Trophoblast cell (in vitro differentiated cells and primary cell): ENCODE data around the gene TMC3.

Experiments used
- DNase-seq, 2 donors: peaks; one replicate each; pipeline ENCODE4 v3.0.0-alpha.2; 2016
- H2AFZ ChIP-seq: 2 replicates; pipeline ENCODE4 v1.6.1; 2013; ENCODE audit warnings: low read length, moderate library complexity, mild to moderate bottlenecking; ENCODE audit not compliant: insufficient read depth, poor library complexity
- H2AK5ac ChIP-seq: 2 replicates; pipeline ENCODE4 v1.6.1; 2013; ENCODE audit warnings: mild to moderate bottlenecking, low read length
- H2BK120ac ChIP-seq: 2 replicates; pipeline ENCODE4 v1.6.1; 2013; ENCODE audit warnings: low read length, mild to moderate bottlenecking, moderate library complexity; ENCODE audit not compliant: insufficient read depth, poor library complexity
- H2BK12ac ChIP-seq: 2 replicates; pipeline ENCODE4 v1.6.1; 2013; ENCODE audit warnings: mild to moderate bottlenecking, low read length, moderate library complexity
- H2BK5ac ChIP-seq: 2 replicates; pipeline ENCODE4 v1.6.1; 2013; ENCODE audit warnings: low read length, low read depth, moderate library complexity, mild to moderate bottlenecking; ENCODE audit not compliant: poor library complexity
- H3K14ac ChIP-seq: 2 replicates; pipeline ENCODE4 v1.6.1; 2013; ENCODE audit warnings: mild to moderate bottlenecking, low read length
- H3K18ac ChIP-seq: 2 replicates; pipeline ENCODE4 v1.6.1; 2013; ENCODE audit warnings: mild to moderate bottlenecking, low read length
- H3K23ac ChIP-seq: 2 replicates; pipeline ENCODE4 v1.6.1; 2013; ENCODE audit warnings: low read length
- H3K27ac ChIP-seq: 2 replicates; pipeline ENCODE4 v1.5.1; 2013; ENCODE audit warnings: low read depth, mild to moderate bottlenecking, inconsistent platforms, low read length, moderate library complexity
- H3K27me3 ChIP-seq: 2 replicates; pipeline ENCODE4 v1.6.1; 2013; ENCODE audit warnings: inconsistent platforms, mild to moderate bottlenecking, low read length, moderate library complexity; ENCODE audit not compliant: insufficient read depth
- H3K36me3 ChIP-seq, 2 experiments: 1 replicate in 1 of 2; 2 replicates in 1 of 2; pipeline ENCODE4 v1.6.1; 2013; ENCODE audit warnings: low read length in 2 of 2, mild to moderate bottlenecking in 2 of 2, moderate library complexity in 1 of 2; ENCODE audit not compliant: insufficient read depth in 2 of 2, control insufficient read depth in 1 of 2
- H3K4ac ChIP-seq: 2 replicates; pipeline ENCODE4 v1.6.1; 2013; ENCODE audit warnings: low read depth, mild to moderate bottlenecking, low read length, moderate library complexity
- H3K4me1 ChIP-seq, 2 experiments: 1 replicate in 1 of 2; 2 replicates in 1 of 2; pipeline ENCODE4 v1.6.1; 2013; ENCODE audit warnings: low read length in 2 of 2, mild to moderate bottlenecking in 2 of 2, moderate library complexity in 1 of 2; ENCODE audit not compliant: insufficient read depth in 2 of 2, control insufficient read depth in 1 of 2
- H3K4me2 ChIP-seq: 2 replicates; pipeline ENCODE4 v1.6.1; 2013; ENCODE audit warnings: inconsistent platforms, mild to moderate bottlenecking, low read length, moderate library complexity
- H3K4me3 ChIP-seq: 2 replicates; pipeline ENCODE4 v1.5.1; 2013; ENCODE audit warnings: mild to moderate bottlenecking, low read depth, low read length, inconsistent platforms
- H3K79me1 ChIP-seq: one replicate; pipeline ENCODE4 v1.6.1; 2013; ENCODE audit warnings: low read length
- H3K79me2 ChIP-seq: 2 replicates; pipeline ENCODE4 v1.6.1; 2013; ENCODE audit warnings: low read length, mild to moderate bottlenecking; ENCODE audit not compliant: control insufficient read depth, insufficient read depth, poor library complexity
- H3K9ac ChIP-seq: 2 replicates; pipeline ENCODE4 v1.6.1; 2013; ENCODE audit warnings: mild to moderate bottlenecking, low read length
- H3K9me3 ChIP-seq: 2 replicates; pipeline ENCODE4 v1.6.1; 2013; ENCODE audit warnings: low read depth, mild to moderate bottlenecking, control low read depth, inconsistent platforms, low read length; ENCODE audit not compliant: insufficient read depth
- H4K12ac ChIP-seq: 2 replicates; pipeline ENCODE4 v1.6.1; 2013; ENCODE audit warnings: low read depth, mild to moderate bottlenecking, low read length, moderate library complexity
- H4K8ac ChIP-seq: 2 replicates; pipeline ENCODE4 v1.6.1; 2013; ENCODE audit warnings: low read depth, mild to moderate bottlenecking, low read length, moderate library complexity
- H4K91ac ChIP-seq: one replicate; pipeline ENCODE4 v1.6.1; 2013; ENCODE audit warnings: low read depth, mild to moderate bottlenecking, low read length, moderate library complexity
- WGBS: extraction: QIAGEN DNeasy Blood & Tissue Kit; methylation state at CpG from one replicate; pipeline ENCODE4 v1.1.7; 2013; ENCODE audit warnings: missing lambda C conversion rate; ENCODE audit not compliant: insufficient read length, insufficient coverage; ENCODE audit errors: extremely low coverage; 5-methylcytosine and 5-hydroxymethylcytosine counted together

Gene TMC3

GRCh38 chr15:81360491-81360890 is 13.5 kb downstream of the TMC3 start:
- Histone ChIP-seq H3K23ac (peak overlapping the region; percentile 63), H3K36me3 (no peaks in the 10 kb centered on the region), H3K9me3 (peaks cover 2% of the 10 kb centered on the region), H2BK5ac (no peak overlapping the region), H3K9ac (no peak overlapping the region), H2BK12ac (no peak overlapping the region), H3K14ac (no peak overlapping the region), H3K4me1 (no peaks in the 10 kb centered on the region), H2AFZ (no peak overlapping the region), H4K91ac (no peak overlapping the region), H3K27me3 (no peaks in the 10 kb centered on the region), H3K4me3 (no peak overlapping the region), H3K4me2 (no peak overlapping the region), H3K18ac (no peak overlapping the region), H2AK5ac (no peak overlapping the region), H3K4ac (no peak overlapping the region), H3K79me1 (no peaks in the 10 kb centered on the region), H2BK120ac (no peak overlapping the region), H4K8ac (no peak overlapping the region), H3K27ac (no peak overlapping the region), H3K79me2 (no peaks in the 10 kb centered on the region), H4K12ac (no peak overlapping the region)
- DNase-seq = no peak
- no CpG with 5 or more reads among the region's 5 CpGs for WGBS

GRCh38 chr15:81358248-81358647 is 15.8 kb downstream of the TMC3 start:
- Histone ChIP-seq H3K14ac (no peak overlapping the region), H2BK12ac (no peak overlapping the region), H3K4me1 (no peaks in the 10 kb centered on the region), H3K9ac (no peak overlapping the region), H2AFZ (no peak overlapping the region), H3K9me3 (peaks cover 2% of the 10 kb centered on the region), H3K36me3 (no peaks in the 10 kb centered on the region), H4K91ac (no peak overlapping the region), H2AK5ac (no peak overlapping the region), H3K18ac (no peak overlapping the region), H3K79me2 (no peaks in the 10 kb centered on the region), H3K27ac (no peak overlapping the region), H3K4me2 (no peak overlapping the region), H3K27me3 (no peaks in the 10 kb centered on the region), H2BK5ac (no peak overlapping the region), H3K23ac (no peak overlapping the region), H2BK120ac (no peak overlapping the region), H4K12ac (no peak overlapping the region), H3K79me1 (no peaks in the 10 kb centered on the region), H4K8ac (no peak overlapping the region), H3K4me3 (peak overlapping the region; percentile 10), H3K4ac (no peak overlapping the region)
- WGBS = no CpG with 5 or more reads among the region's 6 CpGs
- DNase-seq = no peak

GRCh38 chr15:81357180-81357686 is 16.8 kb downstream of the TMC3 start:
- H2AK5ac ChIP-seq = no peak overlapping the region
- no peaks in the 10 kb centered on the region for H3K79me1 ChIP-seq
- H4K8ac ChIP-seq = no peak overlapping the region
- H2BK12ac ChIP-seq = no peak overlapping the region
- H3K27me3 ChIP-seq = no peaks in the 10 kb centered on the region
- no peak overlapping the region for H3K14ac ChIP-seq
- H3K23ac ChIP-seq = no peak overlapping the region
- H3K4ac ChIP-seq = no peak overlapping the region
- no peak overlapping the region for H2BK120ac ChIP-seq
- H3K79me2 ChIP-seq = no peaks in the 10 kb centered on the region
- no peaks in the 10 kb centered on the region for H3K36me3 ChIP-seq
- no peak overlapping the region for H4K12ac ChIP-seq
- no peak for DNase-seq
- no peaks in the 10 kb centered on the region for H3K4me1 ChIP-seq
- H3K18ac ChIP-seq = no peak overlapping the region
- H3K4me2 ChIP-seq = no peak overlapping the region
- no CpG with 5 or more reads among the region's 6 CpGs for WGBS
- H3K9ac ChIP-seq = no peak overlapping the region
- no peak overlapping the region for H2BK5ac ChIP-seq
- H3K4me3 ChIP-seq = no peak overlapping the region
- no peak overlapping the region for H4K91ac ChIP-seq
- no peak overlapping the region for H3K27ac ChIP-seq
- H2AFZ ChIP-seq = no peak overlapping the region
- H3K9me3 ChIP-seq = peaks cover 2% of the 10 kb centered on the region

- Histone ChIP-seq H4K12ac (no peak overlapping the region), H3K36me3 (no peaks in the 10 kb centered on the region), H3K79me2 (no peaks in the 10 kb centered on the region), H3K4me3 (no peak overlapping the region), H3K79me1 (no peaks in the 10 kb centered on the region), H3K4ac (no peak overlapping the region), H3K23ac (no peak overlapping the region), H3K4me1 (no peaks in the 10 kb centered on the region), H2BK120ac (no peak overlapping the region), H3K27me3 (no peaks in the 10 kb centered on the region), H2BK5ac (no peak overlapping the region), H3K18ac (no peak overlapping the region), H3K9me3 (peaks cover 2% of the 10 kb centered on the region), H3K4me2 (no peak overlapping the region), H4K91ac (no peak overlapping the region), H3K14ac (no peak overlapping the region), H4K8ac (no peak overlapping the region), H2AFZ (no peak overlapping the region), H3K9ac (no peak overlapping the region), H3K27ac (no peak overlapping the region), H2BK12ac (no peak overlapping the region), H2AK5ac (no peak overlapping the region)
- WGBS = no CpG with 5 or more reads among the region's 5 CpGs
- DNase-seq = no peak
These were observed 17.8 kb downstream of the TMC3 start for GRCh38 chr15:81356252-81356651.
